GM18526 (cell line): ENCODE results near the gene CNPY3.

Experiments used
- POLR2A ChIP-seq: IDR thresholded peaks from 3 replicates; pipeline ENCODE4 v1.6.1; 2011; ENCODE audit not compliant: insufficient read length; ENCODE audit errors: extremely low read depth

CNPY3 gene

DNA sequence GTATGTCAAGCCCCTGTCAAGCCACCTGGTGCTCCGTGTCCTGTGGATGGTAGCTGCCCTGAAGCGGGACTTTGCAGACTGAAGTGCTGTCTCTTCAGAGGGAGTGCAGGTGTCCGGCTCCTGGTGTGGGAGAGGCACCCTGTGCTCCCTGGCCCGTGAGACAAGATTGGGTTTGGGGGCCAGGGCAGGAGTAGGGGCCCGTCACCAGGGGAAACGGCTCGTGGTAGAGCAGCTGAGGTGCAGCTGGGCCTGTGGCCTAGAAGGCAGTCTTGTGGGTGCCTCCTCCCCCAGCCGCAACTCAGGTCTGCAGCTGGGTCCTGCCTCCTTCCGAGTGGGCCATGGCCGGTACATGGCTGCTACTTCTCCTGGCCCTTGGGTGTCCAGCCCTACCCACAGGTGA, 13.5 kb upstream of the CNPY3 start, which contains the start of gene PTCRA:
Gene PTCRA, plus strand, starts transcription at position 322 of the 400 bp plus-strand sequence. Its CDS starts 17 bp downstream, at position 339.
- no peak for TF ChIP-seq POLR2A

DNA sequence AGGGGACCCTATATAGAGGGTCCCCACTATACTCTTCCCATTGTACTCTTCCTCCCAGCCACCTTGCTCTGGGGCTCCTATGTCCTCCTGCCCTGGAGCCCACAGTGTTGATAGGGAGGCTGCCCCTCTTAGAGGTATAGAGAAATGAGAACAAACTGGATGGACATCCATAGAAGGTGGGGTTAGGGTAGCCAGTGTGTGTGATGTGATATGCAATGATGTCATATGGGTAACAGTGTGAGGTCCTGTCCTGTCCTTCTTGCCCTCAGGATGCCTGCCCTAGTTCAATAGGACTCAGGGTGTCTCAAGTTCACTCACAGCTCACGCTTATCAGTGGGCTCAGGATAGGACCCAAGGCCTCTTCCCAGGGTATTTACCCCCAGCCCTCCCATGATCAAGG, 13.0 kb upstream of the CNPY3 start:
- no peak for TF ChIP-seq POLR2A

DNA sequence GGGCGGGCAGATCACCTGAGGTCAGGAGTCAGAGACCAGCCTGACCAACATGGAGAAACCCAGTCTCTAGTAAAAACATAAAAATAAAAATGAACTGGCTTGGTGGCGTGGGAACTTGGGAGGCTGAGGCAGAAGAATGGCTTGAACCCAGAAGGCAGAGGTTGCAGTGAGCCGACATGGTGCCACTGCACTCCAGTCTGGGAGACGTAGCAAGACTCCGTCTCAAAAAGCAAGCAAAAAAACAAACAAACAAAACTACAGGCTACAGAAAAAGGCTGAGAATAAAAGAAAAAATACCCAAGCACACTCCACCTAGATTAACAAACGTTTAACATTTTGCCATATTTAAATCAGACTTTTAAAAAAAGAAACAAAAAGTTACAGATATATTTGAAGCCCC, 7.5 kb upstream of the CNPY3 start:
- TF ChIP-seq POLR2A = no peak

DNA sequence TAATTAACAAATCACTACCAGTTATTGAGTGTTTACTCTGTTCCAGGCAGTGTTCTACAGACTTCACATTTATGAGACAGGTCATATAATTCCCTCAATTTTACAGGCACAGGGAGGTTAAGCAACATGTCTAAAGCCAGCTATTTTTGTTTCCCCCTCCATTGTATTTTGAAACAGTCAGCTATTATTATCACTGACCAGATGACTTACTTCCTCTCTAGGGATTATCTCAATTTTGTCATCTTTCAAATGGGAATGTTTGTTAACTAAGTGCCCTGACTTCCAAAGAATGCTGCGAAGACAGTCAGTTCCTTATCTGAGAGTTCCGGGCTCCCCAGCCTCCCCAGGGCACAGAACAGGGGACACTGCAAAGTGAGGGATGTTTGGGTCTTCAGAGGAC, 5.6 kb upstream of the CNPY3 start:
- no peak for TF ChIP-seq POLR2A

DNA sequence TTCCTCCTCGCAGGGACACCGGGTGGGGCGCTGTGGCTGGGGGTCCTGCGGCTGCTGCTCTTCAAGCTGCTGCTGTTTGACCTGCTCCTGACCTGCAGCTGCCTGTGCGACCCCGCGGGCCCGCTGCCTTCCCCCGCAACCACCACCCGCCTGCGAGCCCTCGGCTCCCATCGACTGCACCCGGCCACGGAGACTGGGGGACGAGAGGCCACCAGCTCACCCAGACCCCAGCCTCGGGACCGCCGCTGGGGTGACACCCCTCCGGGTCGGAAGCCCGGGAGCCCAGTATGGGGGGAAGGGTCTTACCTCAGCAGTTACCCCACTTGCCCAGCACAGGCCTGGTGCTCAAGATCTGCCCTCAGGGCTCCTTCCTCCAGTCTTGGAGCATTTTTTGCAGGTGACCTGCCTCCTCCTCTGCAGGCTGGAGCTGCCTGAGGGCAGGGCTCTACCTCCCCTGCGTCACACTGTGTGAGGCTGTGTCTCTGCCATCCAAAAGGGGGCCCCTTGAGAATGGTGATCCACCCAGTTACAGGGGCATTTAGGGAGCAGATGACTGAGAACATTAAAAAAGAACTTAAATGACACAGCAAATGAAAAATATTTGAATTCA, 3.9 kb upstream of the CNPY3 start:
- no peak for TF ChIP-seq POLR2A

DNA sequence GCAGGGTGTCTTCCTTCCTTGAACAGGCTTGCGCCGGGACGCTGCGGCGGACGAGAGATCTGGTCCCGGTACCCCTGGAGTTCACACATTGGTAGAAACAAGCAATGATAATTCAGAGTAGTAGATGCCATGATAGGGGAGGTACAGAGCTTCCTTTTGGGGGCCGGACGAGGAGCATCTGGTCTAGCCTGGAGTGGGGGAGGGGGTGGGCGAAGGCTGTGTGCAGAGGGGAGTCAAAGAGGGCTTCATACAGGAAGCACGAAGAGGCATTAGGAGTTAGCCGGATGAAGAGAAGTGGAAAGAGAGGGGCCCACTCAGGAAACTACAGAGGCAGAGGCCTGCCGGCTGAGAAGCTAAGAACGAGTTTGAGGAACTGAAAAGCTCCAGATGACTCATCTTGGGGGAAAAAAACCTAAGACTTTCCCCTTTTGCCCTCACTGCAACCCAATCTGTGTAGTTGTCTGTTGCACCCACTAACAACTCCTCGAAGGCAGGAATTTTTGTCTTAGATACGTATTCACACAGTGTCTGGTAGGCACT, 611 bp downstream of the CNPY3 start:
- TF ChIP-seq POLR2A = peak; percentile 1

DNA sequence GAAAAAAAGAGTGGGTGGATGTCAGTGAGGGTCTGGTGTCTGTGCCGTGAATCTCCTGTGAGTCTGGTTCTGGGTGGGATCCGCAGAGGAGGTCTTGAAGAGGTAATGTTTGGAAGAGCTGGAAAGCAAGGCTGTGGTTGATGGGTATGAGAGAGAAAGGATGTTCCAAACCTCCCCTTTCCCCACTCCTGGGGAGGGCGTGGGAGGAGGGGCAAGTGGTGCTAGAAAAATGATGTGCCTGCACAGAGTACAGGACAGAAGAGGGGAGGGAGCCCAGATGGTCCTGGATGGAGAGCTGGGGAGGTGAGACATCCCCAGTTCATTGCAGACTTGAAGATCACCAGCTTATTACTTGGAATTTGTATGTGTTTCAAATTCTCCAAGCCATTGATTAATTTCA, 3.1 kb downstream of the CNPY3 start:
- no peak for TF ChIP-seq POLR2A

DNA sequence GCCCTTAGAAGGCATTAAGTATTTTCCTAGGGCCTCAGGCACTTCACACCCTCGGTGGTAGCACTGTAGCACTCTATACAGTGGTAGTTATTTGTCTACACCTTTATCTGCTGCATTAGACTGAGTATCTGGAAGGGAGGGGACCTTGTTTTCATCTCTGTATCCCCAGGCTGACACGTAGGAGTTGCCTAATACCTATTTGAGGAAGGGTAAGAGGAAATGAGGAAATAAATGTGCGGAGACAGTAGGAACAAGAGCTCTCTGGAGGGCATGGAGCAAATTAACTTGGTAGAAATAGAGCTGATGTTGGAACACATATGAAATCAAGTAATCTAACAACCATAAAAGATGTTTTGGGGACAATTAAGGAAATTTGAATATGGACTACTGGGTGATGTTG, 3.9 kb downstream of the CNPY3 start:
- no peak for TF ChIP-seq POLR2A

DNA sequence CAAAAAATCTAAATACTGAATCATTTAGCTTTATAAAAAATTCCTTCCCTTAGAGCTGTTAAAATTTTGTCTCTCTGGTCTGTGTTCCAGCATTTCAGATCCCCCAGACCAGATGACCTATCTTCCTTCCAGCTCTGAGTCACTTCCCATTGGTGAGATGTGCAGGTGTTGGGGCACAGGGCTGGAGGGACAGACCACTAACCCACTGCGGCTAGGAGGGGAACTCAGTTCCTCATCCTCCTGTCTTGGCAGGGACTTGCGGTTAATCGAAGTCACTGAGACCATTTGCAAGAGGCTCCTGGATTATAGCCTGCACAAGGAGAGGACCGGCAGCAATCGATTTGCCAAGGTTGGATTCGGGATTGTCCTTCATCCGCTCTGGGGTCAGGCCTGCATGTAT, 6.0 kb downstream of the CNPY3 start:
- no peak for TF ChIP-seq POLR2A

DNA sequence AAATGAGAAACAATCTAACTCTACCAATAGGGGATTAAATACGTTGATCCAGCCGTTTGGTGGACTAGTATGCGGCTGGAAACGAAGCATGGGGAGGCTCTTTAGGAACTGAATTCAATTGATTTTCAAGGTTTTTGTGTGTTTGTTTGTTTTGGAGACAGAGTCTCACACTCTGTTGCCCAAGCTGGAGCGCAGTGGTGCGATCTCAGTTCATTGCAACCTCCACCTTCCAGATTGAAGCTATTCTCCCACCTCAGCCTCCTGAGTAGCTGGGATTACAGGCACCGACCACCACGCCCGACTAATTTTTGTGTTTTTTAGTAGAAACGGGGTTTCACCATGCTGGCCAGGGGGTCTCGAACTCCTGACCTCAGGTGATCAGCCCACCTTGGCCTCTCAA, 7.1 kb downstream of the CNPY3 start:
- no peak for TF ChIP-seq POLR2A

DNA sequence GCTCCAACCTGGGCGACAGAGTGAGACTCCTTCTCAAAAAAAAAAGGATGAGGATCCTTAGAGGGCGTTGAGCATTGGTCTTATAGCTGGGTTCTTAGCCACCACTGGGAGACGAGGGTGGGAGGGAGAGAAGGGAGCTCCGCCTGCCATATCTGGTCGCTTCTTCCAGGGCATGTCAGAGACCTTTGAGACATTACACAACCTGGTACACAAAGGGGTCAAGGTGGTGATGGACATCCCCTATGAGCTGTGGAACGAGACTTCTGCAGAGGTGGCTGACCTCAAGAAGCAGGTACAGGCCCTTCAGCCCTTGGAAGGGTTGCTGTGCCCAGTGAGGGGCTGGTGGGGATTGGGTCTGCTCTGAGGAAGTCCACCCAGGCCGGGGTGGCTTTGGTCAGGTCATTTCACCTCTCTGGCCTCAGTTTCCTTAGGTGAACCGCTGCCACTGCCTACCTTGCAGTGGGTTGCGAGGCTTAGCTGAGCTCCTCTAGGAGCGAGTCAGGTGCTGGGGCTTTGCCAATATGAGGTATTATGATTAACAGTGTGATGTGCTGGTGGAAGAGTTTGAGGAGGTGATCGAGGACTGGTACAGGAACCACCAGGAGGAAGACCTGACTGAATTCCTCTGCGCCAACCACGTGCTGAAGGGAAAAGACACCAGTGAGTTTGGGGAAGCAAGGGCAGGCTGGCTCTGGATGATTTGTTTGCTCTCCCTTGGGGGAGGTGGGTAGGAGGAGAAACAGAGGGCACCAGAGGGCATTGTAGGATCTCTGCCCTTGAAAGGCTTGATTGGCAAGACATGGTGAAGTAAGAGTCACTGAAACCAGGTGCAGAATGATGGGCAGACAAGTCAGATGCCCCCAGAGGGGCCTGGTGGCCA, 8.5 kb downstream of the CNPY3 start:
- TF ChIP-seq POLR2A = no peak

DNA sequence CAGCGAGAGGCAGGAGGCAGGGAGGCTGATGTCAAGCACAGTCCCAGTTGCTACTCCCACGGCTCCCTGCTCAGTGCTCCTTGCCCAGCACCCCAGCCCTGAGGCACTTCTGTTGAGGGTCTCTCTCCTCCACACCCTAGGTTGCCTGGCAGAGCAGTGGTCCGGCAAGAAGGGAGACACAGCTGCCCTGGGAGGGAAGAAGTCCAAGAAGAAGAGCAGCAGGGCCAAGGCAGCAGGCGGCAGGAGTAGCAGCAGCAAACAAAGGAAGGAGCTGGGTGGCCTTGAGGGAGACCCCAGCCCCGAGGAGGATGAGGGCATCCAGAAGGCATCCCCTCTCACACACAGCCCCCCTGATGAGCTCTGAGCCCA, 9.1 kb downstream of the CNPY3 start:
- no peak for TF ChIP-seq POLR2A

DNA sequence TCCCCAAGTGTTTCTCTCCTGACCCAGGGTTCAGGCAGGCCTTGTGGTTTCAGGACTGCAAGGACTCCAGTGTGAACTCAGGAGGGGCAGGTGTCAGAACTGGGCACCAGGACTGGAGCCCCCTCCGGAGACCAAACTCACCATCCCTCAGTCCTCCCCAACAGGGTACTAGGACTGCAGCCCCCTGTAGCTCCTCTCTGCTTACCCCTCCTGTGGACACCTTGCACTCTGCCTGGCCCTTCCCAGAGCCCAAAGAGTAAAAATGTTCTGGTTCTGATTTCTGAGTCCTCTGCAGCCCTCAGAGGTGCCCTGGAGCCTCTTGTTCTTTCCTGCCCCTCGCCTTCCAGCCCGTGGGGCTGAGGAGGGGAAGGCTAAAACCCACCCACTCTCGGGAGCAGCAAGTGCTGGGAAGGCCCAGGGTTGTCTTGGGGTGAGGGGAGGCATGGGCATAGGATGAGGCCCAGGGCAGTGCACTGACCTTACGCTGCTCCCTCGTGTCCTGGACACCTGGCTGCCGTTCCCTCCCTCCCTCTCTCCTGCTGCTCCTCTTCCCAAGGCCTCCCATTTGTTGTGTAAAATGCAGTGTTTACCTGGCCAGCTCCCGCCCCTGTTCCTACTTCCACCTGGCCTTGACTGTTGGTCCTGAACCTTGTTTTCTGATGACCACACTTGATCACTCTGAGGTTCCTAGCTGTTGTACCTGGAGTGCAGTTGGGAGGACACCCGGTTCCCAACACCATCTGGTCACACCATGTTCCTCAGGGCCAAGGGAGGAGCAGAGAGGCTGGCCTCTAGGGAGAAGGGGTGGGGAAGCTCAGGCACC, 9.9 kb downstream of the CNPY3 start:
- no peak for TF ChIP-seq POLR2A

DNA sequence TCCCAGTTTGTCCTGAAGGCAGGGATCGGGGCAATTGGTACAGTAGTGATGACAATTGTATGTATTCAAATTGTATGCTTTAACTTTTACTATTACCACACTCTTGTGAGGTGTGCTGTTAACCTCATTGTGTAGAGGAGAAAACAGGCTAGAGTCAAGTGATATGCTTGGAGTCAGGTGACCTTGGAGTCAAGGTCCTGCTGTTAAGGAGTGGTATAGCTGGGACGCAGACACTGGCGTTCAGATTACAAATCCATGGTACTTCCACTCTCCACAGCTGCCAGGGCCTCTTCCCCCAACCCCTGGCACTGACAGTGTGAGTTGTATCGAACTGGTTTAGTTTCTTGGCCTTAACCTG, 10.5 kb downstream of the CNPY3 start:
- no peak for TF ChIP-seq POLR2A

DNA sequence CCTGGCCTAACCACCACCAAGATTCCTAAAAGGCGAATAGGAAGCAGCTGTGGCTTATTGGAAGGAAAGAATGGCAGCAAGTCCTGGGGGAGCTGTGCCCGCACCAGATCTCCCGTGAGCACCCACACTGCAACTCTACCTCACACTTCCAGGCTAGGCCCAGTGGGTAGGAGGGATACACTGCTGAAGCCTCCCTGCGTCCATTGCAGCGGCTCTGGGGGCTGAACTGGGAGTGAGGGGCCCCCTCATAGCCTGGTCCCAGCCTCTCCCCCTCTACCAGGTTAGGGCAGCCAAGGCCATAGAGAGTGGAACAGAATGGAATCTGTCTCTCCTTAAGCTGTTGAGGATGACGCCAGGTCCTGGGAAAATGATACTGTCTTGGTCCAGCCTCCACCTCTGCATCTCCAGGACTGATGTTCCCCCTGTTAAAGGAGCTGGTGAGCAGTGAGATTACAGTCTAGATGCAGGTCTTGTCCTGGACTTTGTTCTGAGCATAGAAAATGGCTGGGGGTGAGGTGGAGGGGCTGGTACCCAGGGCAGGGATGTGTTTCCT, 11.3 kb downstream of the CNPY3 start:
- TF ChIP-seq POLR2A = no peak
